GM21737 (cell line): Measurements from ENCODE around the gene OR10H1.
"Not testable (repeated sequence)": the region's sequence is repeated elsewhere in the genome, so short reads cannot be mapped to it uniquely, and the experiment has no call there.

Experiments used
- ATAC-seq: cut with Tn5 transposase; IDR thresholded peaks from one replicate; pipeline ENCODE4 v1.9.1; 2021; ENCODE audit warnings: mild to moderate bottlenecking, moderate library complexity; ENCODE audit not compliant: unreplicated experiment

The OR10H1 gene

DNA sequence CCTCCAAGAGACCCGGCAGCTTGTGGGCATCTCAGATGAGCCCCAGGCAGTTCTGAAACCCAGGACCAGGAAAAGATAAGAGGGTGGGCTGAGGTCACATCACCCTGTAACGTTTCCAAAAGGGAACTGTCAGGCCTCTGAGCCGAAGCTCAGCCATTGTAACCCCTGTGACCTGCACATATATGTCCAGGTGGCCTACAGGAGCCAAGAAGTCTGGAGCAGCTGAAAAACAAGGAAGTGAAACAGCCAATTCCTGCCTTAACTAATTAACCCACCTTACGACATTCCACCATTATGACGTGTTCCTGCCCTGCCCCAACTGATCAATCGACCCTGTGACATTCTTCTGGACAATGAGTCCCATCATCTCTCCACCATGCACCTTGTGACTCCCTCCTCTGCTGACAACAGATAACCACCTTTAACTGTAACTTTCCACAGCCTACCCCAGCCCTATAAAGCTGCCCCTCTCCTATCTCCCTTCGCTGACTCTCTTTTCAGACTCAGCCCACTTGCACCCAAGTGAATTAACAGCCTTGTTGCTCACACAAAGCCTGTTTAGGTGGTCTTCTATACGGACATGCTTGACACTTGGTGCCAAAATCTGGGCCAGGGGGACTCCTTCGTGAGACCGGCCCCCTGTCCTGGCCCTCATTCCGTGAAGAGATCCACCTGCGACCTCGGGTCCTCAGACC lies 13.3 kb upstream of the OR10H1 start:
- not testable (repeated sequence) for ATAC-seq

DNA sequence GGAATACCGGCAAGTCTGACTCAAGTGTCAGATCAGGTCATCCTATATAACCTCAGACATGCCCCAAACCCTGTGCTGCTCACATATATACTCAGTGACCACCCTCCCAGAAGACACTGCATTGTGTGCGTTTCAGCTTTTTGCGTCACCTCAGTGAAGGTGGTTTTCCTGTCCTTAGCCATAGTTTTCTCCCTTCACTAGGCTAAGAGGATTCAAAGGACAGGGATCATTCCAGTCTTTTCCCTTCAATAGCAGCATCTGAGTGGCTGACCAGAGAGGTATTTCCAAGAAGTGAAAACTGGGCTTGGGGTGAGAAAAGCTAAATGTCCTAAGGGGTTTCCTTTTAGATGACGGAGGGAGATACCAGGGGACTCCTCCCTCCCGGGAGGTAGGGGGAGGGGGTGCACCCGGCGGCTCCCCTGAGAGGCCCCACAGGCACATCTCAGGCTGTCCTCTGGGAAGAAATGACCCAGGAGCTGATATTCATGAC lies 12.7 kb upstream of the OR10H1 start:
- no peak for ATAC-seq

- ATAC-seq = no peak
Observed at GRCh38 chr19:15825753-15826152, 10.3 kb upstream of the OR10H1 start.

- ATAC-seq = no peak
Observed at GRCh38 chr19:15820646-15821045, 5.2 kb upstream of the OR10H1 start.

- ATAC-seq = no peak
Observed at GRCh38 chr19:15813916-15814315, 1.5 kb downstream of the OR10H1 start.

- ATAC-seq = no peak
Observed at GRCh38 chr19:15812060-15812722, 3.3 kb downstream of the OR10H1 start.

DNA sequence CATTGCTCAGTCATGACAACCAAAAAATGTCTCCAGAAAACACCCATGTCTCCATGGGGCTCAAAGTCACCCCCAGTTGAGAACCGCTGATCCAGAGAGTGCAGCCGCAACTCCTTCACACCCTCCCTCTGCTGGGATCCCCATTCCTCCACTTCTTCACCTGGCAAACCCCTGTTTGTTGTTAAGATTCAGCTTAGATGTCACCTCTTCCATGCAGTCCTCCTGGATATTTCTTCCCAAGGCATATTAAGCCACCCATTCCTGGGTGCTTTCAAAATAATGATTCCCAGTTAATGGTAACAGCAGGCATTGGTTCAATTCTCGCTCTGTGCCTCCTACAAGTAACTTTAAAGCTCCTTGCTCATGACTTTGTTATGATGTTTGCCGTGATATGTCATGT lies 4.0 kb downstream of the OR10H1 start:
- ATAC-seq = no peak

DNA sequence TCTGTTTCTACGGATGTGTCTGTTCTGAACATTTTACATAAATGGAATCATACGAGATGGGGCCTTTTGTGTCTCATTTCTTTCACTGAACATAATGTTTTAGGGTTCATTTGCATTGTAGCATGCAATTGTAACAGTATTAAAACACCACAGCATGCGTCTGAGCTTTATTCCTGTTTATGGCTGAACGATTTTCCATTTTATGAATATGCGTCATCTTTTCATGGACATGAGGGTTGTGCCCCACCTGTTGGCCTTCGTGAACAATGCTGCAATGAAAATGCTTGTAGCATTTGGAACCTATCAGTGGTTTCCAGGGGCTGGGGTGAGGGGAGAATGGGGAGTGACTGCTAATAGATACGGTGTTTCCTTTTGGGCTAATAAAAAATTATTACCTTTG lies 5.1 kb downstream of the OR10H1 start:
- no peak for ATAC-seq

GRCh38 chr19:15794279-15794678 lies 21.2 kb downstream of the OR10H1 start:
- not testable (repeated sequence) for ATAC-seq

DNA sequence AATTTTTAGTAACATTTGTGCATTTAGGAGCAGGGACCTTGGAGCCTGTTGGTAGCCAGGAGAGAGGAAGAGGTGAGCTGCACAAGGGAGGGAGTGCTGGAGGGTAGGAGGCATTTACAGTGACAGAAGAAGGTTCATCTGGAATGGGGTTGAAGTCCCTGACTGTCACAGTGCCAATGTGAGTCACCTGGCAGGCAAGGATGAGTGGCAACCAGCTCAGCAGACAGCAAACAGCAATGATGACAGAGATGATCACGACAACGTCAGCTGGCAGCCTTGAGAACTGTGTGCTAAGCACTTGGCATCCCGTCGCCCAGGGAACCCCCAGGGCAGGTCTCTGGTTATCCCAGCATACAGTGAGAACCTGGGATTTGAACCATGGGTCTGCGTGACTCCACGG lies 25.4 kb downstream of the OR10H1 start:
- no peak for ATAC-seq

- no peak for ATAC-seq
Observed at GRCh38 chr19:15788594-15789270, 26.7 kb downstream of the OR10H1 start.

DNA sequence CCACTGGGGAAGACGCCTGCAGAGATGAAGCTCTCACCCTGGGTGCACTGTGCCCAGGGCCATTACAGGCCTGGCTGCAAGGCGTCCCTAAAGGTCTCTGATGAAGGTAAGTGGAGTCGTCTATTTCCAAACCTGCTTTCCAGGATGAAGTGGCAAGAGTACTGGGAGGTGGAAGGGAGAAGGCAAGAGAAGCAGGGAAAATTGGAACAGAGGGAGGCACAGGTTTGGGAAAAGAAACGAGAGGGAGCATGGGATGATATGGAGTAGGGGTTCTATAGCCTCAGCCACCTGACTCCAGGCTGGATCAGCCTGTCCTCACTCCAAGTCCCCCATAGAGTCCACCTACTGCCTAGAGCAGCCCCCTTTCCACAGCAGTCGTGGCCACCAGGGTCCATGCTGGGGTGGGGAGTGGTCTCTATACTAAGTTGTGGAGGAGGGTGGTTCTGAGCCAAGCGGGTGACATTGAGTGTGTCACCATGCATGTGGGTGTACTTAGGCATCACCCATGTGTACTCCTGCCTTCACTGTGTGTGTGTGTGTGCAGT lies 27.8 kb downstream of the OR10H1 start, which contains the start of gene OR10H5:
OR10H5 (plus strand) TSS at position 51 of the 545 bp plus-strand sequence. CDS start 6,388 bp downstream, outside the sequence.
- ATAC-seq = no peak

GRCh38 chr19:15782896-15783295 lies 32.6 kb downstream of the OR10H1 start:
- not testable (repeated sequence) for ATAC-seq

DNA sequence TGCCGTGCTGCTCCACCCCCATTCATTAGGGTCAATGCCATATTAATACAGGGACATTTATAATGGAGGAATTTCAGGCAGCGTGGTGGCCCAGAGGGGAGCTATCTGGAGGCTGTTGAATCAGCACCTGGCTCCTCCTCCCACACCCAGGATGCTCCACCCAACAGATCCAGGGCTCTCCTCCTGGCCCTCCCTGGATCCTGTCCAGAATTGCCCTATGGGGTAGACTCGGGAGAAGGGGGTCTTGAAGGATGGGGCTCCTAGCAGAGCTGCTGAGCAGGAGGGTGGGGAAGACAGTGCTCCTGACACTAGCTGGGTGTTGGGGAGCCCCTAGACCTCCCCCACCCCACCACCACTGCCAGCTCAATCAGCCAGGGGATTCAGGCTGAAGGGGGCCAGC lies 33.3 kb downstream of the OR10H1 start:
- no peak for ATAC-seq

GRCh38 chr19:15781661-15782060 lies 33.8 kb downstream of the OR10H1 start:
- no peak for ATAC-seq

DNA sequence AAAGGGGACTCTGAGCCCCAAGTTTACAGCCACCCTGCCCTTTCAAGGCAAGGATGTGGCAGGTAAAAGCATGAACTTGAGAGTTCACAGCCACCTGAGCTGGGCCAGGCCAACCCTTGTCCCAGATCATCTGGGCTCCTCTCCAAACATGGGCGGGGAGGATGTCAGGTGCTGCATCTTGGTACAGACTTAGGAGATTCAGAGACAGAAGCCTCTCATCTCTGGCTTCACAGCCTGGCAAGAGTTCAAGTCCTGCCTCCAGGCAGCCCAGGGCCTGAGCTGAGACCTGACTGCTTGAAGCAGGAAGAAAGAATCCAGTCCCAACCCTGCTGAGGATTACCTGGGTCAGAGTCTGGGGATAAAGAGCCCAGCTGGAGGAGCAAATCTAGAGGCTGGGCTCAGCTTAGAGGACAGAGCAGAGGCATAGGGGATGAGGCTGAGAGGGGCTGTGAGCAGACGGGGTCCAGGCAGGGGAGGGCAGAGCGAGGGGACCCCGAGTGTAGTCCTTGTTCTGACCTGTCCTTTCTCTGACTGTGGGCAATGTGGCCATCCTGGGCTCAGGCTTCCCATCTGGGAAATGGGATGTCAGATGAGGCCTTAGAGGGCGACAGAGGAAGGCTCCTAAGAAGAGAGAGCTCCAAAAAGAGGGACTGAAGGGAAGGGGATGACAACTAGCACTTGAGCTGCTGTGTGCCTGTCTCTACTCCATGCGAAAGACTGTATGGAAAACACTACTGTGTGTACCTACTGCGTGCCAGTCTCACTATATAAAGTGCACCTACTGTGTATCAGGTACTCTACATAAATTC lies 34.6 kb downstream of the OR10H1 start:
- ATAC-seq = no peak

GRCh38 chr19:15779756-15780476 lies 35.5 kb downstream of the OR10H1 start:
- ATAC-seq = no peak

DNA sequence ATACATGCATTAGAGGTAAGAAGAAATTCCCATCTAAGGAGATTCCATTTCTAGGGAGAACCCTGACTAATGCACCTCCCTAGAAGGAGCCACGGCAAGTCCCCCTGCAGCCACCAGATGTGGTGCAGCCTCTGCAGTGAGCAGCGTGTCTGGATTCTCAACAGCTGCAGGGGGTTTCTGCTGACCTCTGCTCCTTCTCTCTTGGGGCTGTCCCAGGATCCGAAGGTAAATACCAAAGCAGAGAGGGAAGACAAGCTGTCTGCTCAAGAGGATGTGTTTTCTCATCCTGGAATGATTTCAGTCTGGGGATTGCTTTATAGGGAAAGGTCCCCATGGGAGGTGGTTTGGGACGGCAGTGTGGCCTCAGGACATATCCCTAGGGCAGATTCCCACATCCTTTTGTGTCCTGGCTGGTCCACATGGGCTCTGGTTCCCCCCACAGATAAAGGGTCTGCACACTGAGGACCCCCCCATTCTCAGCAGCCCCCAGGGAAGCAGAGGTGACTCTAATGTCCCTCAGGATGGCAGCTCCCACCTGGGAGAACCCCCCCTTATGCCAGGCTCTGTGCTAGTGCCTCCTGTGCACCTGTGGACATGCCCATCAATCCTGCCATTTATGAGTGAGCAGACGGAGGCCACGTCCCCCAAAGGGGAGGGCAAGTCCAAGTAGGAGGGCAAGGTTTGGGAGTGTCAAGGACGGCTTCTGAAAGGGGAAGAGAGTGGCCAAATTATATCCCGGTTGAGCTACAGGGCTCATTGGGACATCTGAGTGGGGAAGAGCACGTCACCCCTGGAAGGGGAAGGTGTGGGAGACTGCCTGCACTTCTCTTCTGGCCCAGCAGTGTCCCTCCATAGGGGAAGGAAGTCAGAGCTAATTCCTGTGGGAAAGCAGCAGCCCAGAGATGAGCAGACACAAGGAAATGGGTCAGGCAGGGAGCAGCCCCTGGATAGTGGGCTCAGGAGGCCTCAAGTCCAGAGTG lies 38.2 kb downstream of the OR10H1 start:
- ATAC-seq = no peak

- ATAC-seq = no peak
Observed at GRCh38 chr19:15776264-15776663, 39.2 kb downstream of the OR10H1 start.
